HG03457 (cell line): Measurements from ENCODE around the gene FOXA1.

ENCODE experiments used
- ATAC-seq: cut with Tn5 transposase; IDR thresholded peaks from one replicate; pipeline ENCODE4 v1.9.1; 2021; ENCODE audit warnings: moderate number of reproducible peaks; ENCODE audit not compliant: unreplicated experiment

The FOXA1 gene

DNA sequence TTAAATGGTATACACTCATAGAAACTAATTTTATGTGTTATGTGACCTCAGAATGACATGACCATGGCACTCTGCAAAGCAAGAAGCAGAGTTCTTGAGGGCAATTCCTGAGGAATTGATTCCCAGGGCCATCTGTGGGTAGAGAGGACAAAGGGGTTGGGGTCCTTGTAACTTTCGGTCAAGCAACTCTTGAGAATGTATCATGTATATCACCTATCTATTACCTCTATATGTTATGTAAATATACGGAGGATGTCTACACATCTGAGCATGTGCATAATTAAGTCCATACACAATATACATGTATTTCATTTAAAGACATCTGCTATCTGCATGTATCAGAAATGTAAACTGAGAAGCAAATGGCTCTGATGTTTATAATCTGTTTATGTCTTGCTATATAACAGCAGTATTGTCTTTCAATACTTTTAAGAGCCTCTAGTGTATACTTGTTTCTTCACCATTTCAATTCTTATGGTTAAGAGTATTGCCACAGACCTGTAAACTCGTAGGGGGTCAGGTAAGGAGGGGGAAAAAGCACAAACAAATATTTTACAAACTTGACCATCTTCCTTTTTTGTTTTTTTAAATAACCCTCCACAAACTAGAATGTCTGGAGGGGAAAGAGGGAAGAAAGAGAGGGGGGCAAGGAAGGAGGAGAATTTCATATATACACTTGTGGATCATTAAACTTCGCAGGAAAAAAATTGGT, 4.5 kb downstream of the FOXA1 start:
- no peak for ATAC-seq

DNA sequence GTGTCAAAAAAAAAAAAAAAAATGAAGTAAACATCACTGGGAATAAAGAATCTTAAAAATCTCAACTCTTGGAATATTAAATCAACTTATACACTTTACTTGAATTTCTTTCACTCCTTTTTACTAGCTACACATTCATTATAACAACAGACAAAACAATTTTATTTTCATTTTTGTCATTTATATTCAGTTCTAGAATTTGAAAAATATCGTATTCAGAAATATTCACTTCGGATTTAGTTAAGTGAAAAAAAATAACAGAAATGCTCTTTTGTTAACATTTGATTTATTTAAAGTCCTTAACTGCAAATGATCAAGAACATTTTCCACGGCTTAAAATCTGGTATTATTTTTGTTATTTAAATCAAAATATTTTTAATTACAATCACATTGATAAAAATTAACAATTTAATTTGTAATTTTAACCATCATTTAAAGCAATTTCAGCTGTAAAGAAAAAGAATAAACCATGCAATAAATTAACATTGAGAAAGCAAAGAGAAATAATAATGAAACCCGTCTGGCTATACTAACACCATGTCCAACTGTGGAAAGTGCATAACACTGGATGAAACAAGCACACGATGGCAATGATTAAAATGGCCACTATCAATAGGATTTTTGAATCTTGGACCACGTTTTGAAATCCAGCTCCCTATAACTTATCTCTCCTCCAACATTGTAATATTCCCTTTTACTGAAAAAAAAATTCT, 5.2 kb downstream of the FOXA1 start:
- no peak for ATAC-seq

GRCh38 chr14:37588956-37589714, 5.9 kb downstream of the FOXA1 start:
- no peak for ATAC-seq

DNA sequence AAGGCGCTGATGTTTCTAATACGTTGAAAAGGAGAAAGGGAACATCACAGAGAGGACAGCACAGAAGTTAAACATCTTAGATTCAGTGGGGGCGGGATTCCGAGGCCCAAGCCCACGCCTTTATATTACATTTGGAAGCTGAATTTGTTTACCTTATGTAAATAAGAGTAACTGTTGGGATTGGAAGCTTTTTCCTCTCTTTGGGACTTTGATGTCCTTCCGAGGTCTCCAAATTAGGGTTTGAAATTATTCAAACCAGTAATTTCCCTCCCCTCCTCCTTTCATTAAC, 6.4 kb downstream of the FOXA1 start:
- ATAC-seq: no peak

GRCh38 chr14:37587881-37588666, 7.0 kb downstream of the FOXA1 start:
- ATAC-seq: no peak

DNA sequence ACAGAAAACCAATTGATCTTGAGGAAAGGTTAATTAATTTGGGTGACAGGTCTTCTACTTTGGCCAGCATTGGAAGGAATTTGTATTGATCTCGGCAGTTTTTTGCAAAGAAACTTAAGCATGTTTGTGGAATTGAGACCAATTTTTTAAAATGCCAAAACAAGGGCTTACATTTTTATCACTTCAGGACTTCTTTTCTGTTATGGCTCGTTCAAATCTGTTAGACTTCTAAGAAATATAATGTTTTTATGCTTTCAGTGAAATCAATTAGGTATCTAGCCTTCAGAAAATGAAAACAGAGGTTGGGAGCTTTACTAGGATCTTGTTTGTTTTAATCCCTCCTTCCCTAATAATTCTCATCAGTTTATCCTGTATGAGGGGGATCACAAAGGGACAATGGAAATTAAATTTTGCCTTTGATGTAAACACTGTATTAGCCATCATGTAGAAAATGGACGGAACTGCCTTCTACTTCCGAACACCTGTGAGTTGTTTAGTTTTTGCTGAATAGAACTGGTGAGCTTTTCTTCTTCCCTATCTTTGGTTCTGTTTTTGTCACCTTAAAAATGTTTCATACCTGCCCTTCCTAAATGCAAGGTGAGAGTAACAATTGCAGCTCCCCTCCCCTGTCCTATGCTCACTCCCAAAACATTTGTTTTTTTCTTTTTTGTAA, 7.8 kb downstream of the FOXA1 start:
- no peak for ATAC-seq

- no peak for ATAC-seq
Observed at GRCh38 chr14:37586797-37587130, 8.3 kb downstream of the FOXA1 start.

GRCh38 chr14:37585971-37586796, 8.9 kb downstream of the FOXA1 start:
- ATAC-seq: no peak

DNA sequence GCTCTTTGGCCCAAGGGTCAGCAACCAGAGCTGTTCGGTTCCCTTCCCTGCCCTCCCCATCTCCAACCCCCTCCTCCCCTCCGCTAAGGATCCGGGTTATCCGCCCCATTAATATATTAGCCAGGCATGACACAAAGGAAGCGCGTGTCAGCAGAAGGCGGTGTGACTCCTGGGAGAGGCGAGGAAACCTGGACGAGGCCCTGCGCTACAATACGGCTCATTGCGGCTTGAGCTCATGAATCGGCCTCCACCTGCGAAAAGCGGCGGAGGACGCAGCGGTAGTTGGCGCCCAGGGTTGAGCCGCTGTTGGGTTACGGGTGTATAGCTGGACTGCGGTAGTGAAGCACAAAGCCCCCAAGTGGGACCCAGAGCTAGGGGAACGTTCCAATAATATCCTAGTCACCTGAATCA, 9.9 kb downstream of the FOXA1 start:
- ATAC-seq: no peak

DNA sequence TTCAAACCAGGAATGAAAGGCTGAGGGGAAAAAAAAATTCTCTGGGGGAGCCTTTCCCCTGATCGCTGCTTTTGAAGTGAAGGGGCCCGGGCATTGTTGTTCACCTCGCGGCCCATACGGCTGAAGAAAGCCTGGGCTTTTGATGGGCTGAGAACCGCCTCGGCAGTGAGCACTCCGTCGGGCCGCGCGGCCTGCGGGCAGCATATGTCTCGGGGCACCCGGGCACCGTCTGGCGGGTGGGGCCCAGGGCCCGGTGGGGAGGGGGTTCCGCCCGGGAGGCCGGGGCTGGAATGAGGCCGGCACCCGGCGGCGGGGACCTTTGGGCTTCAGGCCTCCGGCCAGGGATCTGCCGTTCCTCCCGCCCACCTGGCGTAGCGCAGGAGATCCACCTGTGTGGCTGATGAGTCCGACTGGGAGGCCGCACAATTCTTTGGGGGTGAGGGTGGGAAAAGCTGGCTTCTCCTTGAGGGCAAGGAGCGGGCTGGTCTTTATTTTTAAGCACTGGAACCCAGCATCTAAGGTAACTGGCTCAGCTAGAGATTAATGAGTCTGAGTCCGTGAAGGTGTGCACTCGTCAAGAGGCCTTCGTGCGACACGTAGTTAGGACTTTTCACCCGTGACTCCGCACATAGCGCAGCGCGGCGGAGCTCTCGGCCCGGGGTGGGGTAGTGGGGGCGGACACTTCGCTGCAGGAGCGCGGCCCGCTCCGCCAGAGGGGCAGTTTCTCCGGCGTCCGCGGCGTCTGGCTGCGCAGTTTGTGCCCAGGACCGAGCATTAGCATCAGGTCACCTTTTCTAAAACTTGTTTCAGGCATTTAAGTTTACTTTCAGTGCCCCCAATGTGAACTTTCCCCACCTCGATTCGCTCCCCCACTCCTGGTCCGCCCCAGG, 10.6 kb downstream of the FOXA1 start:
- no peak for ATAC-seq

DNA sequence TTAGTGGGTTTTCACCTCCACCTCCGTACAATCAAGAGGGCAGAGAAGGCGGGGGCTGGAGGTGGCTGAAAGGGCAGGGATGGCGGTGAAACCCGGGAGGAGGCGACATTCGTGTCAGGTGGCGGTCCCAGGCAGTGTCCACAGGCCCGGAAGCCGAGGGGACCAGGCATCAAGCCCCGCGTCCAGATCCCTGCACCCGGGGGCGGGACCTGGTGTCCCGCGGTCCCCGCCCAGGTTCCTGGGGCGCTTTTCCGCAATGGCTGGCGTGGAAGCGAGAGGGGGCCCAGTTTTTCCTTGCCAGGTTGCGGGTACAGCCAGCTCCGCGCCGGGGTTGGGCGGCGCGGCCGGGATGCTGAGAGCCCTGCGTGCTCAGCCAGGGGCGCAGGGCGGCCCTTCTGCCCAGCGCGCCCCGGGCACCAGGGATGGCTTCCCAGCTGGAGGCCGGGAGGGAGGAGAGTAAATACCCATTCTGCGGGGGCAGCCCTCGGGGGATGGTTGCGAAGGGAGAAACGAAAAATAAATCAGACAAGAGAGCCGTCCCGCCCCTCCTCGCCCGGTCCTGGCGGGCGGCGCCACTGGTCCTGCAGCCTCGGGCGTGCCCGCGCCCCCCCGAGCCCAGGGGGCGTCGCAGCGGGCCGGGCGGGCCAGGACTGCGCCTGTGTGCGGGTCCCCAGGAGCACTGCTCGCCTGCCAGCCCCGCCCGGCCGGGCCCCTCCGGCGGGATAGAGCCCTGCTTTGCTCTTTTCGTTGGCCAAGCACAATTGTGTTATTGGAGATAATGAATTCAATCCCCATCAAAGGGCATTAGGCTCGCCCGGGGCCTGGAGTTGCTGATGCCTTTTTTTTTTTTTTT, 11.5 kb downstream of the FOXA1 start:
- ATAC-seq: no peak

DNA sequence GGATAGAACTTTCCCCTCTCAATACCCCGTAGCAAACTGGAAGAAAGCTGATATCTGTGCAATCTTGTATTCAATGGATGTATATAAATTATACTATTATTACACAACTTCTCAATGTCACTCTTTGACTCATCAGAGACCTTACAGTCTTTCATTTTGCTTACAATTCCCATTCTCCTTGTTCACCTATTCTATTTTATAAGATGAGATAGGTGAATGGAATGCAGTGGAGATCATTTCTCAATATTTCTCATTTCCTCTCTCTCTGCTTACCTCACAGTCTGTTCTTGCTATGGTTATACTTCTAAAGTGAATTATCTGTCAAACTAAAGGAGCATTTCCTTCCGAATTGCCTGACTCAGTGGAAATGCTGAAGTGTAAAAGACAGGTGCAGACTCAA, 14.9 kb downstream of the FOXA1 start:
- ATAC-seq: no peak

GRCh38 chr14:37579274-37579673, 15.8 kb downstream of the FOXA1 start:
- no peak for ATAC-seq

GRCh38 chr14:37573356-37573755, 21.7 kb downstream of the FOXA1 start:
- no peak for ATAC-seq

- no peak for ATAC-seq
Observed at GRCh38 chr14:37571391-37571790, 23.7 kb downstream of the FOXA1 start.

DNA sequence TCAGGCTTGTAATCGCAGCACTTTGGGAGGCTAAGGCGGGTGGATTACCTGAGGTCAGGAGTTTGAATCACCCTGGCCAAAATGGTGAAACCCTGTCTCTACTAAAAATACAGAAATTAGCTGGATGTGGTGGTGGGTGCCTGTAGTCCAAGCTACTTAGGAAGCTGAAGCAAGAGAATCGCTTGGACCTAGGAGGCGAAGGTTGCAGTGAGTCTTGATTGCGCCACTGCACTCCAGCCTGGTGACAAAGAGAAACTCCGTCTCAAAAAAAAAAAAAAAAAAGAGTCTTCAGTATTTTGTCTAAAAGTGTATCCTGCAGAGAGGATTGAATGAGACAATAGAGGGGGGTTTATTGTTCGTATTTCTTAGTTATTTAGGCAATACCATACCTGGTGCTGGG, 25.3 kb downstream of the FOXA1 start:
- no peak for ATAC-seq

GRCh38 chr14:37566811-37567371, 28.2 kb downstream of the FOXA1 start:
- ATAC-seq: no peak

DNA sequence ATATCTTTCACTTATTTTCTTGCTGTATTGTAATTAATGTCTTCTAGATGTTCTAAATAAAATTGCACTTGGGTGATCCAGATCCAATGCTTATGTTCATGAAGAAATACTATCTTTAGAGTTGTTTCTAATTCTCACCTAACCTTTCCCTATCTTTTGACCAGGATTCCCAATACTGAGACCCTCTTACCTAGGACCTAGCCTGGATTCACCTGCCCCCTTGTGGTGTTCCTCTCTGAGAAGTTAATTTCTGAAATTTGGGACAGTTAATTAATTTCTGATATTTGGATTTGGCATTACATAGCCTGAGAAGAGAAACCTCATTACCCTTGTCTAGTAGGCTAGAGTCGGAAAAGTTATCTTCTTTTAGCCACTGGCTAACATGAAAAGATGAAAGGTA, 29.5 kb downstream of the FOXA1 start:
- ATAC-seq: no peak
